ENCODE data around the gene C19orf85. TPM values are rescaled to one million over a fixed set of nuclear protein-coding genes. Genes with fewer than 3 reads are reported as not detected.
A peak's percentile ranks its signal among the peaks of the same experiment; 100 is the strongest.

The C19orf85 gene
- polyA plus RNA-seq, 2 of the 4 experiments (the other 2 are of a cell fraction) = not detected

GRCh38 chr19:55439052-55439451 is 25.5 kb downstream of the C19orf85 start:
- Histone ChIP-seq H3K27ac (no peak overlapping the region), H3K4me2 (no peak overlapping the region), H3K9me3 (no peaks in the 10 kb centered on the region), H3K4me1 (peaks cover 21% of the 10 kb centered on the region), H3K4me3 (no peak overlapping the region)
- ChIA-PET POLR2A (no interaction called here), CTCF (interaction anchor here (0.6 to 1.9 kb wide), 5 partner anchors 11 to 327 kb away, joined by 3 to 9 read pairs (median 3); no protein-coding TSS in a partner anchor)
- FAIRE-seq (no peak), DNase-seq (ENCODE audit: low read depth in 1 of 2, low spot score in 1 of 2) (no peak), ATAC-seq (no peak)
- no peak for TF ChIP-seq MAX (IDR thresholded peaks at IDR 0.05)
- no peak for TF ChIP-seq HES2 (IDR thresholded peaks at IDR 0.05)
- no peak for TF ChIP-seq PBX3 (IDR thresholded peaks at IDR 0.05)
- TF ChIP-seq CEBPB (IDR thresholded peaks at IDR 0.05) = no peak
- WGBS (ENCODE audit: missing lambda C conversion rate) = 16% methylated on average over 5 of the region's 5 CpGs

GRCh38 chr19:55437410-55437809 is 27.1 kb downstream of the C19orf85 start:
- ChIA-PET CTCF (interaction anchor here (0.8 to 2.9 kb wide), 19 partner anchors 9 to 297 kb away, joined by 3 to 23 read pairs (median 4); partner anchors contain the start of genes ISOC2 and TMEM238), POLR2A (interaction anchor here (1.1 to 1.7 kb wide), 2 partner anchors 30 kb away, joined by 3 to 12 read pairs; partner anchors contain the start of gene UBE2S)
- under 1% methylated on average over 17 of the region's 17 CpGs for WGBS (ENCODE audit: missing lambda C conversion rate)
- Histone ChIP-seq H3K27ac (no peak overlapping the region), H3K4me3 (no peak overlapping the region), H3K4me2 (peak overlapping the region; percentile 33), H3K9me3 (no peaks in the 10 kb centered on the region; the same call in 2 of the 3 replicates), H3K4me1 (peaks cover 11% of the 10 kb centered on the region)
- FAIRE-seq (peak; percentile 63), ATAC-seq (peak; percentile 72 to 90), DNase-seq (ENCODE audit: low read depth in 1 of 2, low spot score in 1 of 2) (peak; percentile 87 to 89)
- TF ChIP-seq REST (IDR thresholded peaks at IDR 0.05) (peak; percentile 98), RAD21 (conservative IDR thresholded peaks at IDR 0.05 in 1 of 2, IDR thresholded peaks at IDR 0.05 in 1 of 2) (no peak), EP300 (IDR thresholded peaks at IDR 0.05) (no peak), CBX2 (IDR thresholded peaks at IDR 0.05; ENCODE audit: borderline replicate concordance, low read depth) (no peak), ZC3H11A (IDR thresholded peaks at IDR 0.05) (no peak), FOSB (CRISPR knock-in tag; IDR thresholded peaks at IDR 0.05) (no peak), MAZ (IDR thresholded peaks at IDR 0.05; ENCODE audit: borderline replicate concordance, low read depth, low read length) (no peak), PHF8 (IDR thresholded peaks at IDR 0.05; ENCODE audit: borderline replicate concordance, low read depth) (no peak), FOXS1 (CRISPR knock-in tag; IDR thresholded peaks at IDR 0.05) (peak; percentile 81; the same call in 1 of the 2 replicates), RFX5 (IDR thresholded peaks at IDR 0.05) (no peak), EHF (CRISPR knock-in tag; IDR thresholded peaks at IDR 0.05) (peak; percentile 87), ATOH8 (CRISPR knock-in tag; IDR thresholded peaks at IDR 0.05; ENCODE audit: low read depth) (peak; percentile 78; the same call in 1 of the 2 replicates), POLR2AphosphoS2 (conservative IDR thresholded peaks at IDR 0.05; ENCODE audit: low read length) (no peak), HOXB5 (CRISPR knock-in tag; IDR thresholded peaks at IDR 0.05) (peak; percentile 86), HOXB13 (CRISPR knock-in tag; IDR thresholded peaks at IDR 0.05; ENCODE audit: low read depth) (peak; percentile 85), NPAS2 (CRISPR knock-in tag; IDR thresholded peaks at IDR 0.05; ENCODE audit: borderline replicate concordance) (no peak), GATA3 (IDR thresholded peaks at IDR 0.05; ENCODE audit: borderline replicate concordance) (no peak), ZSCAN20 (CRISPR knock-in tag; IDR thresholded peaks at IDR 0.05) (peak; percentile 73; the same call in 1 of the 2 replicates), ESRRA (IDR thresholded peaks at IDR 0.05; ENCODE audit: borderline replicate concordance, low read length) (no peak), ZNF302 (CRISPR knock-in tag; IDR thresholded peaks at IDR 0.05) (no peak), RNF2 (IDR thresholded peaks at IDR 0.05; ENCODE audit: borderline replicate concordance, low read depth) (no peak), TP53 (CRISPR knock-in tag; IDR thresholded peaks at IDR 0.05) (no peak), EHMT2 (IDR thresholded peaks at IDR 0.05; ENCODE audit: low read depth) (peak; percentile 99)
